NCI-H2196 (cell line): Measurements from ENCODE around the gene ZMYND11.

Source experiments
- DNase-seq: peaks from one replicate; lab custom pipeline; 2025; ENCODE audit not compliant: unreplicated experiment; lab: John Stamatoyannopoulos, UW

The ZMYND11 gene

GRCh38 chr10:191703-192518 lies 56.7 kb downstream of the ZMYND11 start:
- no peak for DNase-seq

- DNase-seq: no peak
Measured at GRCh38 chr10:194281-194680, 59.0 kb downstream of the ZMYND11 start.

- no peak for DNase-seq
Measured at GRCh38 chr10:200405-200804, 65.2 kb downstream of the ZMYND11 start.

- no peak for DNase-seq
Measured at GRCh38 chr10:201328-201771, 66.1 kb downstream of the ZMYND11 start.

- no peak for DNase-seq
Measured at GRCh38 chr10:208616-209015, 73.4 kb downstream of the ZMYND11 start.

GRCh38 chr10:209357-209756 lies 74.1 kb downstream of the ZMYND11 start:
- DNase-seq: no peak

GRCh38 chr10:210297-210696 lies 75.0 kb downstream of the ZMYND11 start:
- no peak for DNase-seq

GRCh38 chr10:215444-215843 lies 80.2 kb downstream of the ZMYND11 start:
- no peak for DNase-seq

- no peak for DNase-seq
Measured at GRCh38 chr10:218798-219197, 83.5 kb downstream of the ZMYND11 start.

- no peak for DNase-seq
Measured at GRCh38 chr10:219731-220472, 84.6 kb downstream of the ZMYND11 start.

- DNase-seq: peak; percentile 1
Measured at GRCh38 chr10:224571-224970, 89.3 kb downstream of the ZMYND11 start.

GRCh38 chr10:226018-226417 lies 90.8 kb downstream of the ZMYND11 start:
- no peak for DNase-seq

GRCh38 chr10:227014-227413 lies 91.8 kb downstream of the ZMYND11 start:
- DNase-seq: no peak

- no peak for DNase-seq
Measured at GRCh38 chr10:228366-228765, 93.1 kb downstream of the ZMYND11 start.

GRCh38 chr10:230758-231157 lies 95.5 kb downstream of the ZMYND11 start:
- no peak for DNase-seq

- DNase-seq: no peak
Measured at GRCh38 chr10:232061-232460, 96.8 kb downstream of the ZMYND11 start.

- DNase-seq: no peak
Measured at GRCh38 chr10:232878-233277, 97.6 kb downstream of the ZMYND11 start.

- DNase-seq: no peak
Measured at GRCh38 chr10:234708-235406, 99.6 kb downstream of the ZMYND11 start.

- no peak for DNase-seq
Measured at GRCh38 chr10:235915-236314, 100.7 kb downstream of the ZMYND11 start.

GRCh38 chr10:239109-239508 lies 103.9 kb downstream of the ZMYND11 start:
- DNase-seq: no peak

- DNase-seq: no peak
Measured at GRCh38 chr10:241451-241850, 106.2 kb downstream of the ZMYND11 start.
